Jurkat, Clone E6-1 (cell line): ENCODE data around the gene ZNF621.
"Not testable (repeated sequence)": the region's sequence is repeated elsewhere in the genome, so short reads cannot be mapped to it uniquely, and the experiment has no call there.

Experiments
- DNase-seq: peaks from one replicate; pipeline ENCODE4 v3.0.0-alpha.2; 2011; ENCODE audit warnings: low read depth, low spot score
- H3K4me3 ChIP-seq: 2 replicates; pipeline ENCODE4 v1.5.1; 2011; ENCODE audit warnings: mild to moderate bottlenecking, low read length, control low read depth, moderate library complexity

Gene ZNF621

GRCh38 chr3:40524222-40524567 is 565 bp upstream of the ZNF621 start:
- DNase-seq, result no peak
- H3K4me3 ChIP-seq, result peak overlapping the region; percentile 61

GRCh38 chr3:40528426-40528825 is 3.7 kb downstream of the ZNF621 start:
- DNase-seq, result no peak
- no peak overlapping the region for H3K4me3 ChIP-seq

DNA sequence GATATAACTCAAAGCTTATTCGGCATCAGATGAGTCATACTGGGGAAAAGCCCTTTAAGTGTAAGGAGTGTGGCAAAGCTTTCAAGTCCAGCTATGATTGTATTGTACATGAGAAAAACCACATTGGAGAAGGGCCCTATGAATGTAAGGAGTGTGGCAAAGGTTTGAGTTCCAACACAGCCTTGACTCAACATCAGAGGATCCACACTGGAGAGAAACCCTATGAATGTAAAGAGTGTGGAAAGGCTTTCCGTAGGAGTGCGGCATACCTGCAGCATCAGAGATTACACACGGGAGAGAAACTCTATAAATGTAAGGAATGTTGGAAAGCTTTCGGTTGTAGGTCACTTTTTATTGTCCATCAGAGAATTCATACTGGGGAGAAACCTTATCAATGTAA is 7.5 kb downstream of the ZNF621 start:
- no peak for DNase-seq

GRCh38 chr3:40534283-40534682 is 9.5 kb downstream of the ZNF621 start:
- DNase-seq, result no peak

More for the DNA sequence above, 7.5 kb downstream of the ZNF621 start:
- no peak overlapping the region for H3K4me3 ChIP-seq

DNA sequence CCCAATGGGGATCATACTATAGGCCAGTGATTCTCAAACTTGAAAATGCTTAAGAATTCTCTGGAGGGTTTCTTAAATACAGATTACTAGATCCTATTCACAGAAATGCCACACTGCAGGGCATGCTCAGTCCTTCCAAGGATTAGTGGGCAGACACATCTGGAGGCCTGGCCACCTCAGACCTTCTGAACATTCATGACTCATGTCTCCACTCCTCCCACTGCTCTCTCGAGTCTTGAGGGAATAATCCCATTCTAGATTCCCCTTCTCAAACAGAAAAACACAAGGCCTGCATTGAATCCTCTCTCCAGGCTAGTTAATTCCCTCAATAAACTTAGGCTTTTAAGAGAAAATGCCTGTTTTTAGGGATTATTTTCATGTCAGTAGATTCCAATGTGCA is 22.1 kb downstream of the ZNF621 start:
- no peak overlapping the region for H3K4me3 ChIP-seq
- DNase-seq, result no peak

More at GRCh38 chr3:40534283-40534682, 9.5 kb downstream of the ZNF621 start:
- H3K4me3 ChIP-seq, result no peak overlapping the region

DNA sequence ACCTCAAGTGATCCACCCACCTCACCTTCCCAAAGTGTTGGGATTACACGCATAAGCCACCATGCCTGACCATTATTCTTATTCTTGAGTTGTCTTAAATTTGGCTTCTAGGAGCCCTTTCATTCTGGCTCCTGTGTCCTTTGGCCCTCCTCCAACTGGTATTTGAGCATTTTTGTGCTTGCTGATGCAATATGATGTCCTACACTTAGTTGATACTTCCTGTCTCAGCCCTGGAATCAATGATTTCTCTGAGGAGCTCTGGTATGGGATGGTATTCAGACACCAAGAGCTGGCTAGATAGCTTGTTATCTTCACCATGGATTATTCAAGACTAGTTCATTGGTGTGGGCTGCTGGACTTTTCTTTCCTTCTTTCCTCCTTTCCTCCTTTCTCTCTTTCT is 25.4 kb downstream of the ZNF621 start:
- no peak overlapping the region for H3K4me3 ChIP-seq
- no peak for DNase-seq

DNA sequence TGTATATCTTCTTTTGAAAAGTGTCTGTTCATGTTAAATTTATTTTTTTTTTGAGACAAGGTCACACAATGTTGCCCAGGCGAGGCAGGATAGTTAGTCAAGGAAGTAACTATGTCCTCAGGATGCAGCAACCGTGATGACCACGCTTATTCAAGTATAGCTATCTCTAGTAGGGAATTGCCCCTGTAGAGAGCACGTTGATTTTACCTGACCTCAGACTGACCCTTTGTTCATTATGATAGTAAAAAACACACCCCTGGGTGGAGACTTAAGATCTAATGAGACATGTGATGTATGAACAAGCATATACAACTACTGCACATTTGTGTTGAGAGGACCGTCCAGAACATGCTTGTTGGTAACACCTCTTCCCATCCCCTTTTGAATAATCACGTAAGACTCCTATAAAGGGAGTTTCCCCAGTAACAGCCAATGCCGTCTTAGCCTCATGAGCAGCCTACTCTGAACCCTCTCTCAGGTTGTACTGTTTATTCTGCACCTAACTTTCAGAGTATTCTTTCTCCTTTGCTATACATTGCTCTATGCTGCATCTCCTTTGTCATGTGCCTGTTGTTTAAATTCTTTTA is 32.9 kb downstream of the ZNF621 start:
- no peak overlapping the region for H3K4me3 ChIP-seq
- DNase-seq, result no peak

- H3K4me3 ChIP-seq, DNase-seq: not testable (repeated sequence)
Observed at GRCh38 chr3:40562482-40562881, 37.7 kb downstream of the ZNF621 start.

- DNase-seq, H3K4me3 ChIP-seq: not testable (repeated sequence)
Observed at GRCh38 chr3:40565629-40566028, 40.9 kb downstream of the ZNF621 start.

DNA sequence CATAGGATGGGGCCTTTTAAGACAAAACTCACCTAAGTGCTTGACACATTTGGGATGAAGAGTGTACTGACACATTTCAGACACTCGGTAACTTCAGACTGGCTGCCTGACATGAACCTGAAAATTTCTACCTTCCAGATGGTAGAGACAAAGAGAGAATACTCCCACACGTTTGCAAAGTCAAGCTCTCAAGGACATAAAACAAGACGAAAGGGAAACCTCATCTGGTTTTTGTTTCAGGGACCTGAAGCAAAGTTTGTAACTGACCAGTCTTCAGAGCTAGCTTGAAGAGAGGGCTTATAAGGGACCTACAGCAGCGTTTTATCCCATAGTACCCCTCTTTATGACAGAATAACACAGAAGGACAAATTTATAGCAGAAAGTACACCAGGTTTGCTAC is 41.9 kb downstream of the ZNF621 start:
- H3K4me3 ChIP-seq, result no peak overlapping the region
- DNase-seq, result no peak

DNA sequence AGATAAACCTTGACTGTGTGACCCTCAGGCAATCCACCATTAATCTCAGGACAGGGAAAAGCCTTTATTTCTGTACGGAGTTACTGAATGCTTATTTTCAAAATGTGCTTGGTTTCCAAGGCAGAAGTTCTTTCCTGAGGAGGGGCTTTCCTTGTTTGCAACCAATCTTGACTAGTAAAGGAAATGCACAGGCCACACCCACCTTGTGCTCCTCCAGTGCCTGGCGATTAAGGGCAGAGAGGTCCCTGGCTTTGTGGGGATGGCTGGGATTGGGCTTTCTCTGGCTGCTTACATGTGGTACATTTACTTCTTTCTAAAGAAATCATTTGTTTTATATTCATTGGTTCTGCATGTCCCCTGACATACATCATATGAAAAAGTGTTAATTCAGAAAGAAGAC is 47.8 kb downstream of the ZNF621 start:
- no peak overlapping the region for H3K4me3 ChIP-seq
- DNase-seq, result no peak

DNA sequence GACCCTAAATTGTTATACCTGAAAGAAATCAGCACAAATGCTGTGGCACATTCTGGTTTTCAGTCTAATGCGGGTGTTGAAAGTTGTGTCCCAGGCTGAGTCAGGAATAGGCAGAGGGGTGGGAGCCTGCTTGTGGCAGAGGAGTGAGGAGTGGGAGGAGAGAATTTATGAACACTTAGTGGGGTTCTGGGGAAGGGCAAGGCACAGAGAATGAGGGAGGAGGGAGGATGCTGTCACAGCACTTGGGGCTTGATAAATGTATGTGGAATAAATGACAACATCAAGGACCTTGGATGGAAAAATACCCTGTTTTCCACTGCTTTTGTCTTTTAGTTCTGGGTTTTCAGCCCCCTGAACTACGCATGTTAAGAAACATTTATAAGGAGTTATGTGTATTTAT is 49.3 kb downstream of the ZNF621 start:
- no peak overlapping the region for H3K4me3 ChIP-seq
- DNase-seq, result no peak

- no peak overlapping the region for H3K4me3 ChIP-seq
- DNase-seq, result no peak
Observed at GRCh38 chr3:40574661-40575060, 49.9 kb downstream of the ZNF621 start.

DNA sequence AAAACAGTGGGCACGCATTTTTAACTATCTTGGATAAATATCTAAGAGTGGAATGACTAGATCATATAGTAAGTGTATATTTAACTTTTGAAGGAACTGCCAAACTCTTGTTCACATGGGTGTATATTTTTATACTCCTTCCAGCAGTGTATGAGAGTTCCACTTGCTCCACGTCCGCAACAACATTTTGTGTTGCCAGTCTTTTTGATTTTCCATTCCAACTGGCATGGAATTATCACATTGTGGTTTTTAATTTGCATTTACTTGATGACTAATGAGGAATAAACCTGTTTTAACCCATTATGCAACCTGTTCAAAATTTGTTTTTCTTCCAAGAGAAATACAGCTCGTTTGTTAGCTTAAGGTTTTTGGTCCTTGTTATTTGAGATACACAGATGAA is 51.6 kb downstream of the ZNF621 start:
- H3K4me3 ChIP-seq, result no peak overlapping the region
- DNase-seq, result no peak

DNA sequence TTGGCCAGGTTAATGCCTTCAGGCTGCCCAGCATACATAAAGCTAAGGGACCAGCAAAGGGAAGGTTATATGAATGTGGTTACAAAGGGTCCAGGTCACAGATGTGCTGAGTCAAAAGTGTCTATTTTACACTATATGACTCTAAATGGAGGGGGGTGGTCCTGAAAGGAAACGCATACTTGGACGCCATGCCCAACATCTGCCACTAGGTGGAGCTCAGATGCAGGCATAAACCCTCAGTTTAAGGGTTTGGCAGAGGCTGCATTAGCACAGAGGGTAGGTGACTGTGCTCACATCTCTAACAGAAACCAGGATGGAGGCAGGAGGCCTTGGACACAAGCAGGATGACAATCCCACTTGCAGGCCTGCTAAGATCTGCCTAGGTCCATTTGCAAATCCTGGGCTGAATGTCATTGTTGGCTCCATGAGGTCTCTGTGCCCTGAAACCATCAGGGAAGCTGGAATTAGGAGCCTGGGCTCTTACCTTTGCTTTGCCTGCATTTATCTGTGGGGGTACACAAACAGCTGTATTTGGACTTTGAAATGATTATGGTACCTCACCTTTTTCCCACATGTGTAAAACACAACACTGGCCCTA is 55.8 kb downstream of the ZNF621 start:
- no peak overlapping the region for H3K4me3 ChIP-seq
- DNase-seq, result peak; percentile 60

DNA sequence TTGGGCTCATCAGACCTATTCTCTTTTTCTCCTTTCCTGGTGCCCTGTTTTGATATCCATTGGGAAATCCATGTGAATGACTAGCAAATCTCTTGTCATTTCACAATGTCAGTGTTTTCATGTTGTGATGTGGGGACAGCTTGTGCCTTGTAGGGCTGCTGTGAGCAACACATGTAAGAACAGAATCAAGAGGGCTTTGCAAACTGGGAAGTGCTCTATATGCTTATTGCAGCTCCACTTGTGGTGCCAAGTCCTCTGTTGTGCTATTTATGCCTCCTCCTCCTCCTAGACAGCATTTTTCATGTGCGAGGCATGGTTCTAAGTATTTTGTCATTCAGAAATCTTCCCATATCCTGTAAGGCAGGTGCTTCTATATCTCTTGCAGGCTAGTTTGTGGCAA is 56.4 kb downstream of the ZNF621 start:
- no peak for DNase-seq
- H3K4me3 ChIP-seq, result no peak overlapping the region

DNA sequence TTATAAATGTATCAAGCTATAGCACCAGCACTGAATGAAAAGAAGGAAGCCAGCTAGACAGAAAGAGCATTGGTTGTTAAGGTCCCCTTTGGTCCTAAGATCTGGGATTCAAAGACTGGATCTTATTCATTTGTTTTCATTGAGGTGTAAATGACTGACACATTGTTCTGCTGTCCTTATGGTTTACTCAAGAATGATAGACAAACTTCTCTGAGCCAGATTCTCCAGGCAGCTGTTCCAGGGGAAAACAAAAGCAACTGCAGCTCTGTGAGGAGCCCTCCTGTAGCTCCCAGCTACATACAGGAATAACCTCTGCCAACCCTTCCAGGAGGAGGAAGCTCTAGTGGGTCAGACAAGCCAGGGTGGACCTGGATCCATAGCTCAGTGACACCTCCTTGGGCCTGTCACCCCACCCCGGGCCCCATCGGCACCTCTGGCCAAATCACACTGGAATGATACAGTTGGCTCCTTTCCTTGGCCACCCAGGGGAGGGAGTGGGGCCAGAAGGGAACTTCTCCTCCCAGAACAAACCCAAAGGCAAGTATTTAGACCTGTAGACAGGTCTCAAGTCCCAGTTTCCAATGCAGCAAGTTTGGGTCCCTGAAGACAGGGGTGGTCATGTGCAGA is 57.8 kb downstream of the ZNF621 start:
- DNase-seq, result no peak
- H3K4me3 ChIP-seq, result no peak overlapping the region

DNA sequence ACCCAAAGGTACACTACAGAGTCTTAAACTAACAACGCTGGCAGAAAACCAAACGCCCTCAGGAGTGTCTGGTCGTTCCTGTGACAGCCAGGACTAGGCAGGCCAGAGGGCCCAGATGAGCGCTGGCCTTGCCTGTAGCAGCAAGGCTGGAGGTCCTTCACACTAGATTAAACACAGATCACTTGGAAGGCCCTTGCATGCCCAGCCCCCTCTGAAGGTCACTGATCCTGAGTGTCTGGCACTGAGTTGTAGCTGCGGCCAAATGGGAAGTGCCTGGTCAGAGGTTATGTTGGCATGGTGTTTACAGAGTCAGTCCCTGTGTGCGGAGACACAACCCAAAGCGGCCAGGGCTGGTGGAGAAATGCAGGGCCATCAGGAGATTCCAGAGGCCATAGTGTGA is 58.9 kb downstream of the ZNF621 start:
- no peak for DNase-seq

GRCh38 chr3:40584625-40585189 is 59.9 kb downstream of the ZNF621 start:
- H3K4me3 ChIP-seq, result no peak overlapping the region
- peak; percentile 28 for DNase-seq

More for the DNA sequence above, 58.9 kb downstream of the ZNF621 start:
- no peak overlapping the region for H3K4me3 ChIP-seq

DNA sequence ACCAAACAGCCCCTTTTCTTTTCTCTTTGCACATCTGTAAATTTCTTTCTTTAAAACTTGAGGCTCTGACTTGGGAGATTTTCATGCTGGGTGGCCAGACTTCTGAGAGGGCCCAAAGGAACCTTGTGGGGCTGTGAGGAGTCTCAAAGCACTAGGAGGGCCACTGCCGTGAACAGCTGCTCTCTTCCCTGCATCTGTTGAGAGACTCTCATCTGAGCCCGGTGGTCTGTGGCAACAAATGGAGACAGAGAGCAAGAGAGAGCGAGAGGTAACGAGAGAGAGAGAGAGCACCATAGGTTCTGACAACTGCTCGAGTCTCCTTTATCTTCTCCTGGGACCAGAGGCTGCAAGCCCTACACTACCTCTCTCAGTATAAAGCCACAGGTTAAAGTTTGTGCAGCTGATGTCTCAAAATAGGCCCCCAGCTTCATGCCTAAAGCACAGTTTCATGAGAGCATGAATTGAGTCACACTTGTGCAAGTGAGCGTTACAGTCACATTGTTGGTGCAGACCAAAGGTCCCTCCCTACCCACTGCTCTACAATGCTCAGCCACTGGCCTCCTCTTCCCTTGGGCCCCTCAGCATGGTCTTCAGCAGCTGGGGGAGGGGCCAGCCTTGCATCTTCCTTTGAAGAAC is 60.7 kb downstream of the ZNF621 start:
- no peak for DNase-seq
- no peak overlapping the region for H3K4me3 ChIP-seq
